NCI-H146 treated with DMSO at 0.1 percent for 48 hours (cell line): ENCODE data around the gene B3GALNT1.
"Not testable (repeated sequence)": the region's sequence is repeated elsewhere in the genome, so short reads cannot be mapped to it uniquely, and the experiment has no call there.

Experiments used
- DNase-seq: peaks from one replicate; lab custom pipeline; 2025; ENCODE audit not compliant: unreplicated experiment; lab: John Stamatoyannopoulos, UW

The B3GALNT1 gene

DNA sequence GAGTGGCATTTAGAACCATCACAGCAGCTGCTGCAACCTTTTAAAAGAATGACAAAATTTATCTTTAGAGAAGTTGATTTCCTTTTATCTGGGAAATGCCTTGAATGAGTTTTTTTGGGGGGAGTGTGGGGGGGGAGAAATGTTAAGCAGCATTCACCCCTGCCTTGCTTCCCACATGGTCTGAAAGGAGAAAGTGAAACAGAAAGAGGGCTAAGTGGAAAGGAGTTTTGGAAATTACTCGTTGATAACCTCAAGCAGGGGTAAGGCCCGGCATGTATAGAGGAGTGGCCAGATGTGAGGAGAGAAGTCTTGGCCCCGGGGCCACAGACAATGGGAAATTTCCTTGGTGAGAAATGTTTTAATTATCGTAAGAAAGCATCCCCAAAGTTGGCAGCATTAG, 23.5 kb downstream of the B3GALNT1 start:
- no peak for DNase-seq

DNA sequence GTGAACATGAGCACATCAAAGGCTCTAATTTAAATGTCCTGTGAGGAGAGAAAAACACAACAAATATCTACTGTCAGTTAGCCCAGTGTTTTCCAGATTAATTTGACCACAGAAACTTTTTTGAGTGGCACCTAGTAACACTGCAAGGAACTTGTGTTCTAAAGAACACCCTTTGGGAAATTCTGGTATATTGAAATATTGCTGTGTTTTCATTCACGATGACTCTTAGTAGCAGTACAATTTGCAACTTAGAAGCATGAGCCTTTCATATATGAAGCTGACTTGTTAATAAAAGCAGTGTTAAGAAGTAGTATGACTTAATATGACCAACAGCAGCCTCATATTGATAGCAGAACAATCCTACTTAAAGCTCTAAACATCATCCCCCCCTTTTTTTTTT, 32.0 kb downstream of the B3GALNT1 start:
- no peak for DNase-seq

DNA sequence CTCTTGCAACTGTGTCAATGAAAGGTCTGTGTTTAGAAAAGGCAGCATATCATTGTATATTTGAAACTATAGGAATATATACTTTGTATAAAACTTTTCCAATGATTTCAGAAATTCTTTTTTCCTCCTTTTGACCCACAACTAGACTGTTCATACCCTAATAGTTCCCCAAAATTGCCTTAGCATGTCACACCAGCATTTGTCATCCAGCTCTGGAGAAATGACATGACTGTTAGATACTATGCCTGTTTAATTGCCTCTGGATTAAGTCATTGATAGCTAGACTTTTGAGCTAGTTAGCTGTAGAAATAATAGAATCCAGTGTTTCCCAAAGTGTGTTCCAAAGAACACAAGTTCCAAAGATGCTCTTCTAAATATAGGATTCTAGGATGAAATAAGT, 32.4 kb downstream of the B3GALNT1 start:
- no peak for DNase-seq

DNA sequence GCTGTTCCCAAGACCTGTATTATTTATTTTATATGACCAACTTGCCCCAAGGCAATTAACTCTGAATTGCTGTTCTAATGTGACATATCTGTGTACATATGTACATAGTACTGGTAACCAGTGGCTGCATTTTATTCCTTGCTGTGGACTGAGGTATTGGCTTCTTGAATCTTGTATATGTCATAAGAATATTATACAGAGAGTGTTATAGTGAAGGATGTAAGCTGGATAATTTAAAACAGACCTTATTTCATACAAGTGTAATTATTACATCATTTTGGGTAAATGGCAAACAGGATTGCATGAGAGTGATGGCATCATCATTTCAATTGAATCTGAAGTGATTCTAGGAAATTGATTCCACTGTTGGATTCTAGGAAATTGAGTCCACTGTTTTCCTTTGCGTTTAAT, 32.9 kb downstream of the B3GALNT1 start:
- peak; percentile 23 for DNase-seq

DNA sequence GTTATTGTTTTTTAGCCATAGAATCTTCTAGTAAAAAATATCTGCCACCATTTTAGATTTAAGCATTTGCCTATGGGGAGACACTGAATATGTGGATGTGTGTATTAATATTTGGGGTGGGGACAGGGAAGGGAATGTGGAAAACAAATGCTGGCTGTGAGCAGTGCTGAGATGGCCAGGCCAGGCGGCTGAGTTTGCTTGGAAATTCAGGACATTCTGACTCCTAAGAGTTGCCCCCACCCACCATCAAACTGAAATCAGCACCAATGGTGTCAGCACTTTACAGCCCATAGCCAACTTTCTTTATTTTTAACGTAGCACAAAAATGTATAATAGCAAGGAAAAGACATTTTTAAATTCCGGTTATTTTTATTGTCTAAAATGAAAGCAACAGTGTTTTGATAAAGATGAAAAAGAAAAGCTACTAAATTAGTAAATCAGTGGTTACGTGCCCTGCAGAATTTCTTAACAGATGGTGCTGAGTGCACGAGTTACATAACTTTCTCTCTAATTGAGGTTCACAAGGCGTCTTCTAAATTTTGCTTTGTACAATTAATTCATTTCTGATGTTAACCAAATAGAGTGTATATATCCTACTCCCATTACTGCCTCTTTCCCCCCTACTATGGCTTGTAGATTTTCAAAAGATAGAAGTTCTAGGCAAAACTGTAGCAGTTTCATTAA, 34.0 kb downstream of the B3GALNT1 start:
- no peak for DNase-seq

DNA sequence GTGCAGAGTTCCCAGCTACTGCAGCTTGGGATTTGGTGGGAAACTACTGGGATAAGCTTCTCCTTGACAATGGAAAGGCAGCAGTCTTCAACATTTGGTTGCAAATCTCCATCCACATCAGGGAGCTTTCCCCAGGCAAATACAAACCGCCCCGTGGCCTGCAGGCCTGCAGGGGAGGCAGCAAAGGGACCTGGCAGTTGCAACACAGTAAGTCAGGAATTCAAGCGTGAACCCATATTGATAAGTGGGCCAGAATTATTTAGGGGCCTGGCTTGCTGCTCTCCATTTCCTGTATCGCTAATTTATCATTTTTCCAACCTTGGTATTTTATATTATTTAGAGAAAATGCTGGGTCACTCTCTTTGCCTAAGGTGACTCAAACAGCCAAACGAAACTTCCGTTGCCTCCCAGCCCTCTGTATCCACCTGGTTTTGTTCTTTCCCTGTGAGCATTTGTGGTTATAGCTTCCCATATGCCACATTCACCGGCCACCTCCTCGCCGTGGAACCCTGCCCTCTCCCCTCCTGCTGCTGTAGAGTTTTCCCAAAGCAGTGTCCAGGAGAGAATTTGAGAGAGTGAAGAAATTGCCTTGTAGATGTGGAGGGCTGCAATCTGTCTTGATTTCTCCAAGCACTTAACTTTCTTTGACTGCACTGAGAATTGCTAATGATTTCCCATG, 34.8 kb downstream of the B3GALNT1 start:
- no peak for DNase-seq

DNA sequence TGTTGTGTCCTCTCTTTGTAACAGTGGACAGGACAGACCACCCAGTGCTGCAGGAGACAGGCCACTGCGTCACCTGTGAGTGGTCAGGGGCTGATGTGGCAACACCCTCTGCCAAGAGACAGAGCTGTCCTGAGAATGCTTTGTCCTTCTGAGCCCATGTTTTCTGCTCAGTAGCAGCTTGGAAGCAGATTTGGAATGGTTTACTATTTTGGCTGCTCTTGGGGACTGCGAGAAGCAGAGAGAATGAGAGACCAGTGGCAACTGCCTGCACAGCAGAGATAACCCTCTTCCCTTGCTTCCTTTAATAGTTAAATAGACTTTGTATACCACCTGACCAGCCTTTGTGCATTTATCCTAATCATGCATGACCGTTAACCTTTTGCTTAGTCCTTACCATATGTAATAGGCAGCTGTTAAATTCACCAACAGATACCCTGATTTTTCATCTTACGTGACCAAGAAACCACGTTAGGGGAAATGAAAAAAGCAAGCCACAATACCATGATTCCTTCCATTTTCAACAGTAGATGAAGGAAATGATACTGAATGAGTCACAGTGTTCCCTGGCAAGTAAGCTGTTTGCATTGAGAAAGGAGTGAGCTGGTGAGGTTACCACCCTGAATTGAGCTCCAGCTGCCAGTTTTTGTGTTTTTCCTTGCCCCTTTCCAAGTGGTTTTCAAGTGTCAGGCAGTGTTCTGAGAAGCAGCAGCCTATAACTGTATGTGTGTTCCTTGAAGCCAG, 35.5 kb downstream of the B3GALNT1 start:
- no peak for DNase-seq

DNA sequence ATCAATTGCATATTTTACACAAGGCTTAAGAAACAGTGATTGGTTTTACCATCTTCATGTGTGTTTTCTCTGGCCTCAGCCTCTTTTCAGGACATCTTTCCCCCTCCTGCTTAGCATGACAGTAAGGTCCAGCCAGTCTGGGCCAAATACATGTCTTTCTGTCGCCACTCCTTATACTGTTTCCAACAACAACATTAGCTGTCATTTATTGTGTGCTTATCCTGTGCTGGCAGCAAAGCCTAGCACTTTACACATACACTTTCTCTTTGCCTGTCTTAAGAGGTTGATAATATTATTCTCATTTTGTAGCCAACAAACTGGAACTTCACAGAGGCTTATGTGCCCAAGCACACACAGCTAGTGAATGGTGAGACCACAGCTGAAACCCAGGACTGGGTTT, 37.8 kb downstream of the B3GALNT1 start:
- DNase-seq: no peak

DNA sequence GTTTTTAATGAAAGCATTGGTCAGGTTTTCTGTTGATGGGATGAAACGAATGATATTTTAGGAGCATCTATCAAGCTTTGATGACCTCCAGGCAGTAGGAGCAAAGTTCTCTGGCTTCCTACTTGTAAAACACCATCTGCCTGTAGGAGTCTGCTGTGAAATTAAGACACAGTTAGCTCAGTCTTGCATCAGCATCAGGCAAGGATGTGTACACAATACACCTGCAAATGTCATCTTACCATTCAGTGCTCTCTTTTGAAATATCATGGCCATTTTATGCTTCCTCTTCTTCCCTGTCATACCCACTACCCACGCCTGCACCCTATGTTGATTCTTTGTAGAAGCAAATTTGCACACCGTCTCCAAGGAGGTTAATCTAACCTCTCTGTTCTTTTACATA, 38.2 kb downstream of the B3GALNT1 start:
- no peak for DNase-seq

DNA sequence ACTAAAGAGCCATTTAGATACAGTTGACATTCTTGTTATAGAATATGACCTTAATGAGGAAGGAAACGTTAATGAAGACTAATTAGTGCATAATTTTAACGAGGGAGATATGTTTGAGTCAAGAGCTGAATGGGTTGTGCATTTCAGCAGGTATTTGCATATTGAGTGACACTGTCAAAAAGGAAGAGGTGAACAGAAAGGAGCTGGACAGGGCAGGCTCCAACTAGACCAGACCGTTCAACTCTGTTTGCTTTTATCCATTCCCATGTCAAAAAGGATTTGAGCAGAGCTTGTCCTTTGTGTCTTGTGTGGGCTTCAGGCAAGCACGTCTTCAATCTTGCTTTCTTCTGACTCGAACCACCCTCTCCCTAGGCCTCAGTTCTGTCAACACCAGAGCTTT, 40.7 kb downstream of the B3GALNT1 start:
- no peak for DNase-seq

DNA sequence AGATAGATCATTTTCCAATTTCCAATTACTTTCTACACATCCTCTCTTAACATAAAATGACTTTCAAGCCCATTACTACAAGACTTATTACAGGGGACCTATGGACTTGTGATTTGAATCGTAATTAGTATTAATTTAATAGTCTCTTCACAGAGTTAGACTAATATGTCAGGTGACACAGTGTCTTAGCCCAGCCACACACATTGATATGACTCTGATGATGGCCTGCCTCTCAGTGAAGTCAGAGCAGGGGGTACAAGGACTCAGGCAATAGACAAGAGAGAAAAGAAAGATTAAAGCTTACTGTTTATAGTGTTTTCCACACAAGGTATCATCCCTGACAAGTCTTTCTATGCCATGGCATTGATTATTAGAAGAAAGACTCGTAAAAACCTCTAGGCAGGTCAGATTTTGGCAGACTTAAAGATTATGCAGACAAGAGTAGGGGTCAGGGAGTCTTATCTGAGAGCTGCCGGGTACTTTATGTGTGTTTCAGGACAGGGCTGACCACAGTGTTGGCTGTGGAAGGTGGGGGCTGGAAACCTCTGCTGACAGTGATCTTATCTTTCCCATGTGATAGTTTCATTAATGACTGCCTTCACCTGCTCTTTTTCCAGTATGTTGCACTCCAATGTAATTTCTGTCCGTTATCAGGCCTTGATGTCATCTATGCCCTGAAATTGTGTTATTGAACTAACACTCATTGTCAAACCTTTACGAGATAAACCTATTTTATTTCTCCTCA, 50.1 kb downstream of the B3GALNT1 start:
- DNase-seq: peak; percentile 44

DNA sequence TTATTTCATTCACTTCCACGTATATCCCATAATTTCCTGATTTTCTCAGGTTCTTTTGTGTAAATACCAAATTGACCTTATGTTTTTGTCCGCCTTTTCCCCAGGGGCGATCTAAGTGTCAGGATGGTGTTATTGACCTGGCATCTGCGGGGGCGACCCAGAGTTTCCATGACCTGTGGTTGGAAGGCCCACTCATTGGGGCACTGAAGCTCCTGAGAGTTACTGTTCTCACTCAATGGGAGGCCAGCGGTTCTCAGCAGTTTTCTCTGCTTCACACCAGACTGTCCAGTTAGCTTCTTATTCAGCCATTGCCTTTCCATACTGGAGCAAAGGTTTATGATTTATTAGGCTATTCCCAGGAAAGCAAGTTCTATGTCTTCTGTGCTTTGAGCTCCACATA, 53.3 kb downstream of the B3GALNT1 start:
- no peak for DNase-seq

DNA sequence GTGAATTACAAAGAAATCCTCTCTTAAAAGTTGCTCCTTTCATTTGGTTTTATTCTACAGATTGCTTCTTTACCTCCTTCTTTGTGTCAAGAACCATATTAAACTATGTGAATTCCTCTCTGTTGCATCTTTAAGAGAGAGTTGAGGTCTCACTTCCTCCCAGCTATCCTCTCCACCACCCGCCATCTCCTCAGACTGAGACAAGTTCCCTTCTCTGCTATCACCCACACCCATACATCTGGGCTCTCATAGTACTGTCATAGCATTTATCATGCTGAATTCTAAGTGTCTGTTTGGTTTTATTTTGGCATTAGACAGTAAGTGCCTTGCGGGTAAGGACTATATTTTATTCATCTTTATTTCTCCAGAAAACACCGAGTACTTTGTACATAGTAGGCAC, 54.2 kb downstream of the B3GALNT1 start:
- no peak for DNase-seq

DNA sequence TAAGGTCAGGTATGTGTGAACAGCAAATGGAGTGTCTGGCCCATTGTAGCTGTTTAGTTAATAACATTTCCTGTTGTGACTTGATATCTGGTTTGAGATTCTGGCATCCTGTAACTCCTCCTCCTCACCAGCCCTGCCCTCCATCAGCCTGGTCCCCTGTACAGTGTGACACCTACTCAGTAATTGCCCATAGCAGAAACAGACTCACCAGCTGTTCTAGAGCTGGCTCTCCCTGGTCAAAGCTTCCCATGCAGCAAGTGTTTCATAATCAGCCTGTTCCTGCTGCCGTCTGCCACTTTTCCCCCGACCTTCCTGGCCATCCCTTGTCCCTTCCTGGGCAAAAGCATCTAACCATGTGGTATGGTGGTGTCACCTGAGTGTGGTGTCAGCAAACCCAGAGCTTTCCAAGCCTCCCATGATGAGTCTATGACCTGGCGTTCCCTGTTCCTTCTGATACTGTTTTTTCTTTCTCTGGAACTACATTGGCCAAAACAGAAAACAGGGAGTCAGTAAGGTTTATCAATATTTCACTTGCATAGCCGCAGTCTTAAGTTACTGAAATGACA, 55.4 kb downstream of the B3GALNT1 start:
- no peak for DNase-seq

DNA sequence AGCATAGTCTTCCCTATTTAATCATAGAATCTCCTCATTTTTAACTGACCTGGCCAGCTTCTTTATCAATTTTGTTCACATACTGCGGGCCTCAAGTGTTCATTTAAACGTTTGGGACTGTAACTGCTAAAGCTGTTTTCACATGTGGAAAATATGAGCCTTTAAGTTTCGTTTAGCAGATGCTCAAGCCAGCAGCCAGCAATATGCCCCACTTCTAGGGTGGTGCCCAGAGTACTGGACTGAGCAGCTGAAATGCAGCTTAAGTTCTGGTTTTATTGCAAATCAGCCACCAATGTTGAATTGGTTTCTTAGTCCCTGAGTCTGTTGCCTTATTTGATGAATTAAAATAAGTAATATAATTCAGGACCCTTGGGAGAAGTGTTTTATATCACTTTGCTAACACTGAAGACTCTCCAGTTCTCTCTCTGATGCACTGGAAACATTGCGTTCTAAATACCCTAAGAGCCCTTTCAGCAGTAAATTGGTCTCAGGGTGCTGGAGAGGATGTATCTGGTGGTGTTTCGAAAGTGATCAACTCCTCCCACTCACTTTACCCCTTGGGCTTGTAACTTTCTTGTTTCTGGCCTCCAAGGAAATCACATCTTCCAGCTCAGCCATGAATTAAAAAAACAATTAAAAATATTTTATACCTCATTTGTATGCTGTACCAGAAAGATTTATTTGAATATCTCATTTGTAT, 61.7 kb downstream of the B3GALNT1 start:
- no peak for DNase-seq

DNA sequence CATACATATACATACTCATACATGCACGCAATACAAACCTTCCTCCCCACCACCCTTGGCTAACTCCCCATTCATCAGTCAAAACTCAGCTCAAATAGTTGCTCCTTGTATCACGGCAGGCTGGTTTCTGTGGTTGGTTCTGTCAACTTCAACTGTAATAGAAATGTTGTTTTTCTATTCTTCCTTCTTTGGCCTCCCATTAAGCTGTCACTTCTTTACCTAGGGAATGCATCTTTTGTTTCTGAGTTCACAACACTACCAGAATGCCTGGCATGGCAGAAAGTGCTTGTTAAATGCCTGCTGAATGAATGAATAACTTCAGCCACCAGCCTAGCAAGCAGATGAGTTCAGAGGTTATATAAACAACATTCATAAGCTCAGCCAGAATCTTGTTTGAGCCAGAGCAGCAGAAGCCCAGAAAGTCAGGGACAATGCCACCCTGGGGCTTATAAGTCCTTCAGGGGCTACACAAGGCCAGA, 63.1 kb downstream of the B3GALNT1 start:
- no peak for DNase-seq

DNA sequence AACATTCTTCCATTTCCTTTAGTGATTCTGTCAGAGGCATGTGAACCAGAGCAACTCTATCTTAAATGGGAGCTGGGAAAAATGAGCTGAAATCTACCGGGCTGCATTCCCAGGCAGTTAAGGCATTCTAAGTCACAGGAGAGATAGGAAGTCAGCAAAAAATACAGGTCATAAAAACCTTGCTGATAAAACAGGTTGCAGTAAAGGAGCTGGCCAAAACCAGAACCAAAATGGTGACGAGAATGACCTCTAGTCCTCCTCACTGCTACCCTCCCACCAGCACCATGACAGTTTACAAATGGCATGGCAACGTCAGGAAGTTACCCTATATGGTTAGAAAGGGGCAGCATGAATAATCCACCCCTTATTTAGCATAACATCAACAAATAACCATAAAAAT, 66.4 kb downstream of the B3GALNT1 start:
- no peak for DNase-seq

DNA sequence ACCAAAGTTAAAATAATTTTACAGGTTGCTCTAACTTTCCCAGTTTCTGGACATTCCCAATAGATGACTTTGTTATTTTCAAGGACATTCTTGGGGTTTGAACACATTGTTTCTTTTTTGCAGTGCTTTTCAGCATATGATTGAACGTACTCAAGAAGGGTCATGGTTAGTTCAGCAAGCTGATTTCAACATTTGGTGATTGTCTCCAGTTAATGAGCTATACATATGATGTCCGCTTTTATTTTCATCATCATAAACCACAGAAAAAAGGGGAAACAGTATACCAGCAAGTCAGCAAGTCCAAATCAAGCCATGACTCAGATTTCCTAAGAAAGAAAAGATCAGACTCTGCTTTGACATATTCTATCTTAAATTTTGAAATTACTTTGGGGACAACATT, 69.4 kb downstream of the B3GALNT1 start:
- no peak for DNase-seq

DNA sequence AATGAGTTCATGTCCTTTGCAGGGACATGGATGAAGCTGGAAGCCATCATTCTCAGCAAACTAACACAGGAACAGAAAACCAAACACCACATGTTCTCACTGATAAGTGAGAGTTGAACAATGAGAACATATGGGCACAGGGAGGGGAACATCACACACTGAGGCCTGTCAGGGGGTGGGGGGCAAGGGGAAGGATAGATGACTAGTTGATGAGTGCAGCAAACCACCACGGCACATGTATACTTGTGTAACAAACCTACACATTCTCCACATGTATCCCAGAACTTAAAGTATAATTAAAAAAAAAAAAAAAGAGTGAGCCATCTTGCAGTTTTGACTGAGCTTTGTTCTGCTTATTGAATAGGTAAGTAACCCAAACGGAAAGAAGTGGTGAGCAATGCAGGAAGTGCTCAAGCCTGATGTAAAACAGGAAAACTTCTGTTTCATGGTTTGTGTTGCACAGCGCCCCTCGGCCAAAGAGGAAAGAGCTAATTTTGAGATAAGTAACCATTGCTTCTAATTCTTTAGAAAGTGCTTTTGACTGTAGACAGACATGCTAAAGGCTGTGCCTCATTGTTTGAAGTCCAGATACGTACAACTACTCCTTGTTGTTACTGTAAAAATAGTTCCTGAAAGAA, 70.1 kb downstream of the B3GALNT1 start:
- DNase-seq: not testable (repeated sequence)
